Measurements from ENCODE around the gene TUBGCP6.

TUBGCP6 gene

DNA sequence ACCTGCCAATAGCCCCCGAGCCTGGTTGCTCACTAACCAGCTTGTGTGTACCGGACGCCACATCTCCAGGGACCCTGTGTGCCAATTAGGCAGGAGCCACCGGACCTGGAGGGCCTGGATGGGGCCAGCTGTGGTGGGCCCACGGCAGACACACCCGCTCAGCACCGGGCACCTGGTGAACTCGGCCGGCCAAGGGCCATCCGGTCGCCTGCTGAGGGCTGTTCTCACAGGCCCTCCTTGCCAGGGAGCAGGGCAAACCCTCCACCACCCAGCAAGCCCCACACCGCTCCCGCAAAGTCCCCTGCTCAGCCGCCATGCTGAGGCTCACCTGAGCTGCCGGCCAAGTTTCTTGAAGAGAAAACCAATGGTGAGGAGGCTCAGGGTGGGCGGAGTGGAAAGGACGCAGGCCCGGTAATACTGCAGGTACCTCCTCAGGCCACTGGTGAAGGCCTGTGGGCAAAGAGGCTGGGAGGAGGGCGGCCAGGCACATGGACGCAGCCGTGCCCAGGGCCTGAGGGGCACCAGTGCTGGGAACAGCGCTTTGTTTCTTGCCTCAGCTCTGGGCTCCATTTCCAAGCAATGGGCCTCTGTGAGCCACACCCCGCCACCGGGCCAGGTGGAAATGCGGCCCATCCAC lies 17.1 kb downstream of the TUBGCP6 start:
- no peak for DNase-seq (ENCODE audit: low read depth in 2 of 3, low spot score in 1 of 3)

DNA sequence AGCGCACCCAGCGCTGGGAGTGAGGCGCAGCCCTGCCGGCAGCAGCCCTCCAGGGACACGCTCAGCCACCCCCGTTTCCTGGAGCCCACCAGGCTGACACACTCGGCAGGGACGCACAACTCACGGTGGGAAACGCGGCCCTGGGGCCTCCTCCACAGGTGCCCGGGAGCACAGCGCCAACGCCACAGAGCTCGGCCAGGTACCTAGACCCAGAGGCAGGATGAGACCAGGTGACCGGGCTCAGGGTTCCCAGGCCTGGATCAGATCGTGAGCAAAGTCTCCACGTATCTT lies 18.0 kb downstream of the TUBGCP6 start:
- DNase-seq (ENCODE audit: low read depth in 2 of 3, low spot score in 1 of 3): no peak

DNA sequence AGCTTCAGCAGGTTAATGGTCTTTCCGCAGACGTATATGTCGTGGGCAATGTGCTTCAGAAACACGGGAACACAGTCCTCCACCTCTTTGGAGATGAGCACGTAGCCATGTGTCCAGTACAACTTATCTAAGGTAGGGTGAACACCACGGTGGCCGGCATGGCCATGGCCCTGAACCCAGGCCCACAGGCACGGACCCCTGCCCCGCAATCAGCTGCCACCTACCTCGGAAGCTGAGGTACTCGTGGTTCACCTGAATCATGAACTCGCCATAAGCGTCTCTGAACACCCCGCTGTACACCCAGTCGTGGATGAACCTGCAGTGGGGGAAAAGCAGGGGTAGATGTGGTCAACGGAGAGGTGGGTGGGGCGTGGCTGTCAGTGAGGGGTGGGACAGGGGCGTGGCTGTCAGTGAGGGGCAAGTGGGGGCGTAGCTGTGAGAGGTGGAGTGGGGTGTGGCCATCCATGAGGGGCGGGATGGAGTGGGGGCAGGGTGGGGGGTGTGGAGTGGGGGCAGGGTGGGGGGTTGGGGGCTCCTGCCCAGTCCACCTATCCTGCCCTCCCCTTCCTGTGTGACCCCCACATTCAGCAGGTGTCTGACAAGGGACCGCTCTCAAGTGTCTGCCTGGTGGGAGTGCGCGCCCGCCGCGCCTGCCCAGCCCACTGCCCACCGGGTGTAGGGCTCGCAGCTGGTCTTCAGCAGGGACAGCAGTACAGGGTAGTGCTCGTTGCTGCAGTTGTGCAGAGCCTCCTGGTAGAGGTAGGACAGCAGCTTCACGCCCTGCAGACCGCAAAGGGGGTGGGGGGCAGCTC lies 18.6 kb downstream of the TUBGCP6 start:
- no peak for DNase-seq (ENCODE audit: low read depth in 2 of 3, low spot score in 1 of 3)

DNA sequence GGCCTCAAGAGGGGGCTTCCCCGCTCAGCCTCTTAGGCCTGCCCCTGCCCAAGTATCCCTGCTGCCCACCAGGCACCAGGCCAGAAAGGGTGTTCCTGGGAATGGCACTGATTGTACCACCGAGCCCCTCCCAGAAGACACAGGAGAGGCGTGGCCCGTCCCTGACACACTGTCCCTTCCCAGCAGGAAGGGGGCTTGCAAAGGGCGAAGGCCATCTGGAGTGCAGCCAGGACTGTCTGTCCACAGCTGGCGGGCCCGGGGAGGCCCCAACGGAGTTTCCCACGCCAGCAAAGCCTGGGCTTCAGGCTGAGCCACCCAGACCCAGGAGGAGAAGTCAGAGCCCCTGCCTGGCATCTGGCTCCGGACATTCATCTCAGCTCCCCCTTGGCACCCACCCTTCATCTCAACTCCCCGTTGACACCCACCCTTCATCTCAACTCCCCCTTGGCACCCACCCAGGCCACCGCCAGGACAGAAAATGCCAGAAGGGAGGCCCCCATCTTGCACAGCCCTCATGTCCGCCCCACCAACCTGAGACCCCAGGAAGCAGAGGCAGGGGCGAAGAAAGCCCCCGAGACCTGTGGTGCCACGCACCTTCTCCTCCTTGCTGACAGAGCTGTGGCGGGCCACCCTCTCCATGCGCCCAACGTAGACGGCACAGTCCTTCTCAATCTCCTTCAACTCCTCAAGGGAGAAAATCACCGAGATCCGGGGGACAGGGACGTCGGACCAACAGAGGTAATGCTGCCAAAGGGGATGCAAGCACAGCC lies 19.4 kb downstream of the TUBGCP6 start:
- no peak for DNase-seq (ENCODE audit: low read depth in 2 of 3, low spot score in 1 of 3)

DNA sequence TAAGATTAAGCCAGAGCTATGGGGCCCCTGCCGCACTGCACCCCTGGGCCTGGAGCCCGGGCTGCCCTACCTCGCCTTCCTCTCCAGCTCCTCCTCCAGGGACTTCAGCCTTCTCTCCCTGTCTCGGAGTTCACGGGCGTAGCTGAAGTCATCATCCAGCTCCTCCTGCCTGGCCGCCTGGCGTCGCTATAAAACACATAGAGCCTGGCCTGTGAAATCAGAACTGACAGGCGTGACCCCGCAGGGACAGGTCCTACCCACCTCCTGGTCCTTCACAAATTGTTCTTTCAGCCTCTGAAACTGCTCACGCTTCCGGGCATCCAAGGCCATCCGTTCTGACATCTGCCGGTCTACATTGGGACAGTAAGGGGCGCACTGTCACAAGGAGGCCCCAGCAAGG lies 20.8 kb downstream of the TUBGCP6 start:
- no peak for DNase-seq (ENCODE audit: low read depth in 2 of 3, low spot score in 1 of 3)

DNA sequence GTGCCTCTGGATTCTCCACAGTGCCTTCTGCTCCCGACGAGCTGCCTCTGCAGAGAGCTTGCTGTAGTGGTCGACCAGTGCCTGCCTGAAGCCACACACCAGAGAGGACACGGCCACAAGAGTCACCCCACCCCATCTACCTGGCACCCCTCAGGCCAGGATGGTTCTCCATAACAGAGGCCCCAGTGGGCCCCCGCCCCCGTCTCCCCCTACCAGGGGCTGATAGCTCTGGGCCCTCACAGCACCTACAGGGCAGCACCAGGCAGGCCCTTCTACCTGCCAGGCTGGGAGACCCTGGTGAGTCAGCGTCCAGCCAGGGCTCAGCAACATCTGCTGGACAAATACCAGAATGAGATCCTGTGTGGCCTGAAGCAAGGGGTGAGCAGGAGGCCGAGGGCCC lies 22.3 kb downstream of the TUBGCP6 start:
- DNase-seq (ENCODE audit: low read depth in 2 of 3, low spot score in 1 of 3): no peak

DNA sequence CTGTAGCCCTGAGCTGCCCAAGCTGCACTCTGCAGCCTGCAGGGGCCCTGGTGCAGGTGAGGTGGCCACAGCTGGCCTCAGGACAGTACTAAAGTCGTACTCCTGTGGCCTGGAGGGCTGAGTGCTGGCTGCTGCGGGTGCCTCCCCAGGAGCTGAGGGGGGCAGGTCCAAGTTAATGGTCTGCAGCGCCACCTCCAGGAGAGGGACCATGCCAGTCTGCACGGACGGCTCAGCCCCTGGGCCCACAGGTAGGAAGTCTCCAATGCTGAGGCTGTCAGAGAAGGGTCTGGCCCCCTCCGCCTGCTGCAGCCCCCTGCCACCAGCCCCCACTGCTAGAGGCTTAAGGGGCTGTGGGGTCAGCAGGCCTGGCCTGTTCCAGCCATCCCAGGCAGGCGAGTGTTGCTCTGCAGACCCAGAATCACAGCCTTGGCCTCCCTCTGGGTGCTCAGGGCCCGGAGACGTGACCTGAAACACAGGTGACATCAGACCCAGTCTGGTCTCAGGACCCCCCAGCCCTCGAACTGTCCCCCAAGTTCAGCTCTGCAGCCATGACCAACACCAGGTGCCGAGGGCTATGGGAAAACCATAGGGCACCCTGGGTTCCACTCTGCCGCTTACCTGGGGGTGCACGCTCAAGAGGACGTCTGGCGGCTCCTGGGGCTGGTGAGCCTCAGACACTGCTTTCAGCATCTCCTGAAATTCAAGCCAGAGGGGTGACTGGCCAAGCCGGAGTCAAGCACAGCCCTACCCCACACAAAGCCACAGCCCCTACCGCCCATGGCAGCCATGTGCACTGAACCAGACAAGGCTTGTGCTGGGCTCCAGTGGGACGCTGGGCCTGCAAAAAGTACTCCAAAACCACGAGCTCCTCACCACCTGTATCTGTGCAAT lies 23.2 kb downstream of the TUBGCP6 start:
- DNase-seq (ENCODE audit: low read depth in 2 of 3, low spot score in 1 of 3): no peak

DNA sequence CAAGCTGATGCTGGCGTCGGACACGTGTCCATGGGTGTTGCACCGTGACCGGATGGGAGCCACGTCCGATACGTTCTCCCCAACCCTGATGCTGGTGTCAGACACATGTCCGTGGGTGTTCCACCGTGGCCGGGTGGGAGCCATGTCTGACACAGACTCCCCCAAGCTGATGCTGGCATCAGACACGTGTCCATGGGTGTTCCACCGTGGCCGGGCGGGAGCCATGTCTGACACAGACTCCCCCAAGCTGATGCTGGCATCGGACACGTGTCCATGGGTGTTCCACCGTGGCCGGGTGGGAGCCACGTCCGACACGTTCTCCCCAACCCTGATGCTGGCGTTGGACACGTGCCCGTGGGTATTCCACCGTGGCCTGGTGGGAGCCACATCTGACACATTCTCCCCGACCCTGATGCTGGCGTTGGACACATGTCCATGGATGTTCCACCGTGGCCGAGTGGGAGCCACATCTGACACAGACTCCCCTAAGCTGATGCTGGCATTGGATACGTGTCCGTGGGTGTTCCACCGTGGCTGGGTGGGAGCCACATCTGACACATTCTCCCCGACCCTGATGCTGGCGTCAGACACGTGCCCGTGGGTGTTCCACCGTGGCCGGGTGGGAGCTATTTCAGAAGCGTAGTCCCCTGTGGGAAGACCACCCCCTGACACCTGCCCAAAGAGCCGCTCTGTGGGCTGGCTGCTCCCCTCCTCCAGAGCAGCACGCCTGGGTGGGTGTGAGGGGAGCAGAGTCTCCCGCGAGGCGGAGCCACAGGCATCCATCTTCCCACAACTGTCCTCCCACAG lies 24.0 kb downstream of the TUBGCP6 start:
- no peak for DNase-seq (ENCODE audit: low read depth in 2 of 3, low spot score in 1 of 3)

DNA sequence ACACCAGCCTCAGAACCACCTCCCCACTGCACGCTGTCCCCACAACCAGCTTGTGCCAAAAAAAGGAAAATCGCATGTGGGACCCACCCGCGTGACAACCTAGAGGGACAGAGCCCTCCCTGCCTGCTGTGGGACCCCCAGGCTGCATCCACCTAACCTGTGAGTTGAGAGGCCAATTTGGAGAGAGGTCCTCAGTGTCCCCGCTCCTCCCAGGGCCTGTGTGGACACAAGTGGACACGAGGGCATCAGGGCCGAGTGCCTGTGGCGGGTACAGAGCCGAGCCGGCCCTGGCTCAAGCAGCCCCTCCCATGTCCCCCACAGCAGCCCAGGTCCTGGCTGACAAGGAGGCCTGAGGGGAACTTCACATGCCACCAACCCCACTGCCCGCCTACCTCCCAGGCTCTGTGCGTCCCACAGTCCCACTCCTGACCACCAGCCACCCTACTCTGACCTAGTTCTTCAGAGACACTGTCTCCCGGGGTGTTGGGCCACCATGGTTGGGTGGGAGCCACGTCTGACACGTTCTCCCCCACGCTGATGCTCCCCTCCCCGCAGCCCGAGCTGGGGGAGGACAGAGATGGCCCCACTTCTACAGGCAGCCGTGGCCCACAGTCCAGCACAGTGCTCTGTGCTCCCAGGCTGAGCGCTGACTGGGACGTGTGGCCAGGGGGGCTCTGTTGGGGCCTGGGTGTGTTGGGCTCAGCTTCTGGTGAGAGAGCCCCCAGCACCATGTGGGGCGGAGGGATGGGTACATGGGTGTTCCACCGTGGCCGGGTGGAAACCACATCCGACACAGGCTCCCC lies 24.8 kb downstream of the TUBGCP6 start:
- no peak for DNase-seq (ENCODE audit: low read depth in 2 of 3, low spot score in 1 of 3)

DNA sequence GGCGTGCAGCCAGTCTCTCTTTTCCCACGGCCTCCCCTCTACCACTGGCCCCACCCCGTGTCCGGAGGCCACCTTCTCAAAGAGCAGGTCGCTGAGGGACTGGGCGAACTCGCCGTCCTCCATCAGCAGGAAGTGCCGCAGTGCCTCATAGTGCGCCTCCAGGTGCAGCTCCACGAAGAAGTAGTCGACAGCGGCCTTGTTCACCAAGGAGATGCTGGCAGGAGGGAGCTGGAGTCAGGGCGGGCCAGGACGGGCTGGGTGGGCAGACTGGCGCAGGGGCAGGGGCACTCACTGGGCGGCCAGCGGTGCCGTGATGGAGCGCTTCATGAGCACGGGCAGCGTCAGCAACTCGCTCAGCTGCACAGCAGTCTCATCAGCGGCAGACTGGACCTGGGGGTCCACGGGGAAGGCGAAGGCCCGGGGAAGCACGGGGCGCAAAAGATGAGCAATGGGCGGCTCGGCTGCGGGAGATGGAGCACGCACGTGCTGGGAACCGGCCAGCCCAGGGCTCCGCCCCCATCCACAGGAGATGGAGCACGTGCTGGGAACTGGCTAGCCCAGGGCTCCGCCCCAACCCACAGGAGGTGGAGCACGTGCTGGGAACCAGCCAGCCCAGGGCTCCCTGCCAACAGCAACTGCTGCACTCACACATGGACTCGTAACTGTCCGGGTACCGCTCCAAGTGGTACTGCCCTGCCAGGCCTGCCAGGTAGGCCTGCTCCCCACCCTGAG lies 25.7 kb downstream of the TUBGCP6 start:
- DNase-seq (ENCODE audit: low read depth in 2 of 3, low spot score in 1 of 3): no peak

DNA sequence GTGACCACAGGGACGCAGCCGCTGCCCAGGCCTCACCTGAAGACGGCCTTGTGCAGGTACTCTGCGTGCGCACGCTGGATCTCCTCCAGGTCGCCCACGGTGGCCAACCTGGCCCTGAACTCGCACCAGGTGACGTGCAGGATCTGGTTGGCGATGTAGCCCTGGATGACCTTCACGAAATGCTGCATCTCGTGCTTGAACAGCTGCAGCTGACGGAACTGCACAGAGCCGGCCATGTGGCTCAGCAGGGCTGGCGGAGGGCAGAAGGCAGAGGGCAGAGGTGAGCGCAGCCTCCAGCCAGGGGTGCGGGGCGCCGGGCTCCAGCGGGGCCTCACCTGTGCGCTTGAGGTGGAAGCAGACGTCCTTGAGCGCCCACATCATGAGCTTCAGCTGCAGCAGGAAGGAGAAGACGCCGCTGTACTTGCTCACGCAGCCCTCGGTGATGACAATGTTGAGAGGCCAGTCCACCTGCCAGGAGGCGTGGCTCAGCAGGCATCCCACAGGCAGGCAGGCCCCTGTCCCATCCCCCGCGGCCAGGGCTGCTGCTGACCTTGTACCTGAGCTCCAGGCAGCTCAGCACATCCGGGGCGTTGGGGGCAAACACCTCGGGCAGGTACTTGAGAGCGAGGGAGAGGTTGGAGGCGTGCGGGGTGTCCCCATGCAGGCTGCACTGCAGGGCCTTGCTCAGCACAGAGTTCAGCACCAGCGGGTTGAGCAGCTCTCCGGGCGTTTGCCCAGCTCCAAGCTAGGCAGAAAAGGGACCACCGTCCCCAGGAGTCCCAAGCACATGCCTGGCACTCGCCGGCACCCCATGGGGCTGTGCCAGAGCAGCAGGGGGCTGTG lies 26.4 kb downstream of the TUBGCP6 start:
- no peak for DNase-seq (ENCODE audit: low read depth in 2 of 3, low spot score in 1 of 3)

DNA sequence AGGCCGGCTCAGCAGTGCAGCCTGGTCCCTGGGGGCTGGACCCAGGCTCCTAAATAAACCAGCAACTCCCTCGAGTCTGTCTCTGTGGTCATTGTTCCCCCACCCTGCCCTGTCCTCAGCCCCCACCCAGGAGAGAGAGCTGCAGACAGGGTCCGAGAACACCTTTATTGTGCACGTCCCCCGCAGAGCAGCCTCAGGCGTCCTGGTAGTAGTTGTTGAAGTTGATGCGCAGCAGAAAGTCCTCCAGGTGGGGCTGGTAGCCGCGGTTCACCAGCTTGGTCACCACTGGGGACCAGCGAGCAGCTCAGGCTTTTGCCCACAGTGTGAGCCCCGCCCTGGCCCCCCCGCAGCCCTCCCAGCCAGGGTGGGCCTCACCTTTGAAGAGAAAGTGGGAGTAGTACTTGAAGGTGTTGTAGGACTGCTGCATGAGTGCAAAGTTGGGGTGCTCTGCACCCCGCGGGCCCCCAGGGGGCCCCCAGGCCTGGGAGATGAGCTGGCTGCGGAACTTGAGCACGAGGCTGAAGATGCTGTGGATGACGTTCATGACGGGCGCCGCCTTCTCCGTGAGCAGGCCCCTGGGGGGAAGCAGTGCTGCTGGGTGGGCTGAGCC lies 27.2 kb downstream of the TUBGCP6 start:
- DNase-seq (ENCODE audit: low read depth in 2 of 3, low spot score in 1 of 3): no peak

DNA sequence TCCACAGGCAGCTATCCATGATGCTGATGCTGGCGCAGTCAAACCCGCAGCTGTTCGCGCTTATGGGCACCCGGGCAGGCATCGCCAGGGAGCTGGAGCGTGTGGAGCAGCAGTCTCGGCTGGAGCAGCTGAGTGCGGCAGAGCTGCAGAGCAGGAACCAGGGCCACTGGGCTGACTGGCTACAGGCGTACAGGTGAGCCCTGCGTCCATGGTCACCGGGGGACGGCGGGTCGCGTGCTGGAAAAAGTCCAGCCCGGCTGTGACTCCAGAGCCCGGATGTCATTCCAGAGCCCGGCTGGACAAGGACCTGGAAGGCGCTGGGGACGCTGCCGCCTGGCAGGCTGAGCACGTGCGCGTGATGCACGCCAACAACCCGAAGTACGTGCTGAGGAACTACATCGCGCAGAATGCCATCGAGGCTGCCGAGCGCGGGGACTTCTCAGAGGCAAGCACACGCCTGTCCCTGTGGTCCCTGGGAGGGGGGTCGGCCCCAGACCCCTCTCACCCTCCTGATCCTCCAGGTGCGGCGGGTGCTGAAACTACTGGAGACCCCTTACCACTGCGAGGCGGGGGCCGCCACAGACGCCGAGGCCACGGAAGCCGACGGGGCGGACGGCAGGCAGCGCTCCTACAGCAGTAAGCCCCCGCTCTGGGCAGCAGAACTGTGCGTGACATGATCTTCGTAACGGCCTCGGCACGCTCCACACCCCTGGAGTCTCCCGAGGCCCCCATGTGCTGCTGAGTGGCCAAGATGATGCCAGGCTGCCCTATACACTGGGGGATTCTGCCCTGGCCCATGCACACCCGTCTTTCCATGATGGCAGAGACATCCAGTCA lies 27.9 kb downstream of the TUBGCP6 start:
- no peak for DNase-seq (ENCODE audit: low read depth in 2 of 3, low spot score in 1 of 3)

DNA sequence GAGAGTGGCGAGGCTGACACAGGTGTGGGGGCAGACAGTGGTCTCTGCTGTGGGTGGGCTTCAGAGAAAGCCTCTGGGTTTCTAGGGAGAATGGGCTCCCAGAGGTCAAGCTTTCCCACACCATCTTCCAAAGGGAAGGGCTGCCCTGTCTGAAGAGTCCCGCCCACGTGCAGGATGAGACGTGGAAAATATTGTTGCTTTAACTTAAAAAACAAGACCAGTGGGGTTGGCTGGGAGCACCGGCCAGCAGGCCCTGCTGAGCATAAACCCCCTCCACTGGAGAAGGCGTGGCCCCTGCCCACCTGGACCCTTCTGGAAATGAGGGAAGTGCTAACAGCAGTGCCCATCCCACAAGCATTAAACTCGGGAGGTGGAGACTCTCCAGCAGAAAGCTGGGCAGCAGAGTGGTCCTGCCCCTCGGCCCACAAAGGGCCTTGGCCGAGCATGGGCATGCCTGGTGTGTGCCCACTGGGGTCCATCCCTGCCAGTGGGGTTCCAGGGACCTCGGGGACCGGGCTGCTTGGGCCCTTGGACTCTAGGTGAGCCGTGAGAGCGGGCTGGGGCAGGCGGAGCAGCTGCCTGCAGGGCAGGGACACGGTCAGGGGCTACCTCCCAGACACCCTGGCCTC lies 28.7 kb downstream of the TUBGCP6 start:
- no peak for DNase-seq (ENCODE audit: low read depth in 2 of 3, low spot score in 1 of 3)

DNA sequence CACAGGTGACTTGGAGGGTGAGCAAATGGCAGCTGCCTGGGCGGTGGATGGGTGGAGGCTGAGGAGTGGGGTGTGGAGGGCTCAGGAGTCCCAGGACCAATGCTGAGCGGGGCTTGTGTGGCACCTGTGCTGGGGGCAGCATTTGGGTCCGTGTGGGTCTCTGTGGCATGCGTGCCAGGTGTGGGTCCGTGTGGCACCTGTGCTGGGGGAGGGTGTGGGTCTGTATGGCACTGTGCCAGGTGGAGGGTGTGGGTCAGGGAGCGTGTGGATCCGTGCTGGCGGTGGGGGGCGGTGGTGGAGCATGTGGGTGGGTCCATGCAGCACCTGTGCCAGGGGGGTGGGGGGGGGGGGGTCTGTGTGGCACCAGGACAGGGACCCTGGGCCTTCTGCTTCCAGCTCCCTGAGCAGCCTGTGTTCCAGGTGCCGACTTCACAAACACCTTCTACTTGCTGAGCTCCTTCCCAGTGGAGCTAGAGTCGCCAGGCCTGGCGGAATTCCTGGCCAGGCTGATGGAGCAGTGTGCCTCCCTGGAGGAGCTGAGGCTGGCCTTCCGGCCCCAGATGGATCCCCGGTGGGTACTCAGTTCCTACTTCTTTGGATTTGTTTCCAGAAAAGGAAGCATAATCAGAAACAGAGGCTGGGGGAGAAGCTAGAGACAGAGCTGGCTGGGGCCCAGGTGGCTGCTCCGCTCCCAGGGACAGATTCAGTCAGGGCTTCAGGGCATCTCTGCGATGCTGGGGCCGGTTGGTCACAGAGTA lies 29.3 kb downstream of the TUBGCP6 start:
- DNase-seq (ENCODE audit: low read depth in 2 of 3, low spot score in 1 of 3): no peak

DNA sequence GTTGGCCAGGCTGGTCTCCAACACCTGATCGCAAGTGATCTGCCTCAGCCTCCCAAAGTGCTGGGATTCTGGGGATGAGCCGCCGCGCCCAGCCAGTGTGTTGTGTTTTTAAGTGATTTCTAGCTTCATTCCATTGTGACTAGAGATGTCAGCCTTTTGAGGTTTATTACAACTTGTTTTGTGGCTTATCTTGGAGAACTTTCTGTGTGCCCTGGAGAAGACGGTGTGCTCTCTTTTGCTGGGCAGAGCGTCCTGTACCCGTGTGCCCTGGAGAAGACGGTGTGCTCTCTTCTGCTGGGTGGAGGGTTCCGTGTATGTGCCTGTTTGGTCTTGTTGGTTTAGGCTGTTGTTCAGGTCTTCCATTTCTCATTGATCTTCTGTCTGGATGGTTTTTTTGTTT lies 31.6 kb downstream of the TUBGCP6 start:
- DNase-seq (ENCODE audit: low read depth in 2 of 3, low spot score in 1 of 3): no peak
